ENCODE measurements around the gene FTO.
"Not testable (repeated sequence)": the region's sequence is repeated elsewhere in the genome, so short reads cannot be mapped to it uniquely, and the experiment has no call there.

The FTO gene

GRCh38 chr16:53826658-53827057 lies 122.7 kb downstream of the FTO start:
- DNase-seq (ENCODE audit: low spot score) = no peak

GRCh38 chr16:53827741-53828140 lies 123.8 kb downstream of the FTO start:
- no peak for DNase-seq (ENCODE audit: low spot score)

- no peak for DNase-seq (ENCODE audit: low spot score)
Measured at GRCh38 chr16:53829186-53829747, 125.3 kb downstream of the FTO start.

- DNase-seq (ENCODE audit: low spot score) = no peak
Measured at GRCh38 chr16:53832896-53833544, 129.1 kb downstream of the FTO start.

GRCh38 chr16:53836142-53836541 lies 132.2 kb downstream of the FTO start:
- no peak for DNase-seq (ENCODE audit: low spot score)

GRCh38 chr16:53836680-53837079 lies 132.7 kb downstream of the FTO start:
- DNase-seq (ENCODE audit: low spot score) = no peak

- DNase-seq (ENCODE audit: low spot score) = no peak
Measured at GRCh38 chr16:53837426-53837825, 133.5 kb downstream of the FTO start.

GRCh38 chr16:53839150-53839549 lies 135.2 kb downstream of the FTO start:
- no peak for DNase-seq (ENCODE audit: low spot score)

- no peak for DNase-seq (ENCODE audit: low spot score)
Measured at GRCh38 chr16:53840456-53840855, 136.5 kb downstream of the FTO start.

- no peak for DNase-seq (ENCODE audit: low spot score)
Measured at GRCh38 chr16:53841884-53842283, 137.9 kb downstream of the FTO start.

- no peak for DNase-seq (ENCODE audit: low spot score)
Measured at GRCh38 chr16:53843084-53843483, 139.1 kb downstream of the FTO start.

GRCh38 chr16:53844804-53845203 lies 140.8 kb downstream of the FTO start:
- no peak for DNase-seq (ENCODE audit: low spot score)

GRCh38 chr16:53846549-53846948 lies 142.6 kb downstream of the FTO start:
- DNase-seq (ENCODE audit: low spot score) = not testable (repeated sequence)

GRCh38 chr16:53846971-53847370 lies 143.0 kb downstream of the FTO start:
- DNase-seq (ENCODE audit: low spot score) = no peak

- DNase-seq (ENCODE audit: low spot score) = no peak
Measured at GRCh38 chr16:53848277-53848942, 144.5 kb downstream of the FTO start.

- no peak for DNase-seq (ENCODE audit: low spot score)
Measured at GRCh38 chr16:53848950-53849349, 145.0 kb downstream of the FTO start.

- DNase-seq (ENCODE audit: low spot score) = no peak
Measured at GRCh38 chr16:53849585-53849984, 145.6 kb downstream of the FTO start.

GRCh38 chr16:53849994-53850393 lies 146.0 kb downstream of the FTO start:
- DNase-seq (ENCODE audit: low spot score) = no peak

- no peak for DNase-seq (ENCODE audit: low spot score)
Measured at GRCh38 chr16:53852678-53853077, 148.7 kb downstream of the FTO start.

GRCh38 chr16:53855056-53855455 lies 151.1 kb downstream of the FTO start:
- no peak for DNase-seq (ENCODE audit: low spot score)

GRCh38 chr16:53855511-53855910 lies 151.6 kb downstream of the FTO start:
- no peak for DNase-seq (ENCODE audit: low spot score)

- DNase-seq (ENCODE audit: low spot score) = no peak
Measured at GRCh38 chr16:53859995-53860540, 156.1 kb downstream of the FTO start.

- no peak for DNase-seq (ENCODE audit: low spot score)
Measured at GRCh38 chr16:53863861-53864260, 159.9 kb downstream of the FTO start.

Data from iPS-NIHi11 (cell line).